Erythroblast (primary cell): ENCODE measurements around the gene RIMKLB.

ENCODE experiments used
- GATA1 ChIP-seq: IDR thresholded peaks from 2 replicates; pipeline ENCODE4 v1.6.1; 2011; ENCODE audit warnings: low read depth, mild to moderate bottlenecking, control low read depth, low read length, moderate library complexity
- POLR2A ChIP-seq: IDR thresholded peaks from 2 replicates; pipeline ENCODE4 v1.6.1; 2011; ENCODE audit warnings: mild to moderate bottlenecking, low read length

GRCh38 chr12:8784290-8784888, 86.6 kb downstream of the RIMKLB start:
- TF ChIP-seq POLR2A (no peak), GATA1 (no peak)
